ENCODE measurements around the gene HUNK.
"Not testable (repeated sequence)": the region's sequence is repeated elsewhere in the genome, so short reads cannot be mapped to it uniquely, and the experiment has no call there.

Gene HUNK

GRCh38 chr21:32001390-32001789, 128.6 kb downstream of the HUNK start:
- DNase-seq (ENCODE audit: low read depth): no peak

- DNase-seq (ENCODE audit: low read depth): no peak
These were observed 130.6 kb downstream of the HUNK start for GRCh38 chr21:32003411-32003810.

- DNase-seq (ENCODE audit: low read depth): no peak
These were observed 131.5 kb downstream of the HUNK start for GRCh38 chr21:32004291-32004690.

DNA sequence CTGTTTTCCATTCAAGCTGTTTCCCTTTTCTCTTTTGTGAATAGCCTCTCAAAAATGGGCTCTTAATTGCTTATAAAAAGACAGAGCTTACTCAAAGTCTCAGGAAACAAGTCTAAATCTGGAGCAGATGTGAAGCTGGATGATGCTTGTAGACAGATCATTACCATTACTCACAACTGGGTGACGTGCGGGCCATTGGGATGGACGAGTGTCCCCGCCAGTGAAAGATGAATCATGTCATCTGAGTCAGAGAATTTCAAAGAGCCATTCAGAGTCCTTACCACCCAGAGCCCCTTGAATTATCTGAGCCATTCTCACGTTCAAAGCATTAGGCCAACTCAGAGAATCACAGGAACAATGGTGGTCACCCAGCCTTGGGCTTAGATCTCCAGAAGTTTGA, 134.6 kb downstream of the HUNK start:
- DNase-seq (ENCODE audit: low read depth): no peak

- DNase-seq (ENCODE audit: low read depth): no peak
These were observed 135.9 kb downstream of the HUNK start for GRCh38 chr21:32008714-32009113.

DNA sequence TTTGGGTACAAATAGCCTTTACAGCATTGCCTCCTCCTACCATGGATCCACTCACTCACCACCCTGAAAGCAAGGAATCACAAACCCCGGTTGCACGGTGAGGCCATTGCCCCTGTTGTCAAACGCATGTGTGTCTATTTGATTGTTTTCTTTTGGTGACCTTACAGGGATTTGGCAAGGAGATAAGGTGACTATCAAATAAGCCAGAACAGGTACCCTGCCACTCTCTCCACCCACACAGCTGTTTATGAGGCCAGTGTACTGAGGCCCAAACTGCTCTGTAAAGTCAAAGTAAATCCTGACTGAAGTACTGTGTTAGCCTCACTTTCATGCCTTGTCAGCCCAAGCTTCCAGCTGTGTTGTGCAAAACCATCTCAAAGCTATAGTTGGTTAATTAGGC, 136.4 kb downstream of the HUNK start:
- DNase-seq (ENCODE audit: low read depth): no peak

GRCh38 chr21:32015461-32016139, 142.8 kb downstream of the HUNK start:
- DNase-seq (ENCODE audit: low read depth): no peak

DNA sequence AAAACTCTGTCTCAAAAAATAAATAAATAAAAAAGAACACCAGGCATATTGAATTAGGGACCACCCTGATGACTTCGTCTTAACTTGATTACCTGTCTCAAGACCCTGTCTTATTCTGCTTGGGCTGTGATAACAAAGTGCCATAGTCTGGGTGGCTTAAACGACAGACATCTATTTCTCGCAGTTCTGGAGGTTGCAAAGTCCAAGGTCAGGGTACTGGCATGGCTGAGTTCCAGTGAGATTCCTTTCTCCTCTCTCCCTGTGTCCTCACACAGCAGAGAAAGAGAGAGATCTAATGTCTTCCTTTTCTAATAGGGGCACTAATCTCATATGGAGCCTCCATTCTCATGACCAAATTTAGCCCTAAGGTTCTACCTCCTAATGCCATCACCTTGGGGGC, 145.6 kb downstream of the HUNK start:
- no peak for DNase-seq (ENCODE audit: low read depth)

DNA sequence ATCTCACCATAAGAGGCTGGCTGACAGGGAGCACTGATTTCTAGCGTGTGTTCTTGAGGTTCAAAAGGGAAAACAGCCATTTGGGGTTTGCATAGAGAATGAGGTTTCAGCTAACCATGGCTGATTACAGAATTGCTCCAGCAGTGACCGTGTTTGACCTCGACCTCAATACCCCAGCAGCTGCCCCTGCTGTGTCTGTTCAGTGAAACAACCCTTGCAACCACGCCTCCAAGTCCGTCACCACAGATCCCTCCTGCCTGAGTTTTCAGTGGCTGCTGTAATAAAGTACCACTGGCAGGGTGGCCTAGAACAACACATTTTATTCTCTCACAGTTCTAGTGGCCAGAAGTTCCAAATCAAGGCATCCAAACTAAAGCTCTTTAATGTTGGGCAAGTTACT, 147.7 kb downstream of the HUNK start:
- DNase-seq (ENCODE audit: low read depth): no peak

DNA sequence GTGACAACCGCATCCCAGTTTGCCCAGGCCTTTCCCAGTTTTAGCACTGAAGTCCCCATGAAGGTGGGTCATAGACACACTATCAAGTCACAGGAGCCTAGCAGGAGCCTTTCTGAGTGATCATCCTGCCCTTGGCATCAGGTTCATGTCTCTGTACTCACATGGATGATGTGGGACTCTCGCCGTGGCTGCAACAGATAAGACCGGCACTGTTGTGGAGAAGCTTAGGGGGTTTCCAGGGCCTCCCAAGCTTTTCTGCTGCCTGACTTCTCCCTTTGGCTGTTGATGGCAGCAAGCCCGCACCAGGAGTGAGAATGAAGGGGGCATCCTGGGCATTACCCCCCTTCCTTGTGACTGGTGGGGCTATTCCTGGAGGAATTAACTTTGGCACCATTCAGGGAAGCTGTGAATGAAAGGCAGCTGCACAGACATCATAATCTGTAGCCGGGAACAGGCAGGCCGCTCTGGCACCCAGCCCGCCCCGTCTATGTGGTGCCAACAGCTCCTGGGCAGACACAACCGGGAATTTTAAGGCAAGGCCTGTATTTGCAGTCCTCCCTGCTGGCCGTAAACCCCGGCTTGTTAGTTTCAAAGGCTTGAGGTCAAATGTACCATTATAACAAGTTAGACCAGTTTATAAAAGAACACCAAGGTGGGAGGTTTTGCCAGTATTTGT, 148.6 kb downstream of the HUNK start:
- no peak for DNase-seq (ENCODE audit: low read depth)

- no peak for DNase-seq (ENCODE audit: low read depth)
These were observed 149.3 kb downstream of the HUNK start for GRCh38 chr21:32022146-32022545.

GRCh38 chr21:32030146-32030652, 157.4 kb downstream of the HUNK start:
- DNase-seq (ENCODE audit: low read depth): no peak

DNA sequence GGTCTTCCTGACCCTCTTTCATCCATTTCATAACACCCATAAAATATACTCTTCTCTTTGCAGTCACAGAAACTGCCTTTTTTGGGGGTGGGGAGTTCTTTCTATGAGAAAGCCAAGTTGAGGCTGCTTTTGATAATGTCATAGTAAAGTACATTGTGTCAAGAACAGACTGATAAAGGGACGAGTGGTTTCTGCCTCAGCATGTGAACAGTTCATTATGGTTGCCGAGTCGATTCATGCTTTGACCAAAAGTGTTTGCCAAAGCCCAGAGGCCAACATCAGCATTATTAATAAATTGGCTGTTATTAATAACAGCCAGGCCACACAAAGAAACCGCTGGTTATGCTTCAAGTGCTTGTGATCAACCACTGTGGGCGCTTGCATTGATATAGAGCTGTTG, 162.0 kb downstream of the HUNK start:
- no peak for DNase-seq (ENCODE audit: low read depth)

- no peak for DNase-seq (ENCODE audit: low read depth)
These were observed 162.8 kb downstream of the HUNK start for GRCh38 chr21:32035617-32036016.

- DNase-seq (ENCODE audit: low read depth): no peak
These were observed 163.9 kb downstream of the HUNK start for GRCh38 chr21:32036756-32037155.

DNA sequence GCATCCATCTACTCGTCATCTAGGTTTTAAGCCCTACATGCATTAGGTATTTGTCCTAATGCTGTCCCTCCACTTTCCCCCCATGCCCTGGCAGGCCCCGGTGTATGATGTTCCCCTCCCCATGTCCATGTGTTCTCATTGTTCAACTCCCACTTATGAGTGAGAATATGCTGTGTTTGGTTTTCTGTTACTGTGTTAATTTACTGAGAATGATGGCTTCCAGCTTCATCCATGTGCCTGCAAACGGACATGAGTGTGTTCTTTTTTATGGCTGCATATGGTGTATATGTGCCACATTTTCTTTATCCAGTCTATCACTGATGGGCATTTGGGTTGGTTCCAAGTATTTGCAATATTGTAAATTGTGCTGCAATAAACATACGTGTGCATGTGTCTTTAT, 165.9 kb downstream of the HUNK start:
- DNase-seq (ENCODE audit: low read depth): not testable (repeated sequence)

- DNase-seq (ENCODE audit: low read depth): no peak
These were observed 170.6 kb downstream of the HUNK start for GRCh38 chr21:32043458-32043857.

DNA sequence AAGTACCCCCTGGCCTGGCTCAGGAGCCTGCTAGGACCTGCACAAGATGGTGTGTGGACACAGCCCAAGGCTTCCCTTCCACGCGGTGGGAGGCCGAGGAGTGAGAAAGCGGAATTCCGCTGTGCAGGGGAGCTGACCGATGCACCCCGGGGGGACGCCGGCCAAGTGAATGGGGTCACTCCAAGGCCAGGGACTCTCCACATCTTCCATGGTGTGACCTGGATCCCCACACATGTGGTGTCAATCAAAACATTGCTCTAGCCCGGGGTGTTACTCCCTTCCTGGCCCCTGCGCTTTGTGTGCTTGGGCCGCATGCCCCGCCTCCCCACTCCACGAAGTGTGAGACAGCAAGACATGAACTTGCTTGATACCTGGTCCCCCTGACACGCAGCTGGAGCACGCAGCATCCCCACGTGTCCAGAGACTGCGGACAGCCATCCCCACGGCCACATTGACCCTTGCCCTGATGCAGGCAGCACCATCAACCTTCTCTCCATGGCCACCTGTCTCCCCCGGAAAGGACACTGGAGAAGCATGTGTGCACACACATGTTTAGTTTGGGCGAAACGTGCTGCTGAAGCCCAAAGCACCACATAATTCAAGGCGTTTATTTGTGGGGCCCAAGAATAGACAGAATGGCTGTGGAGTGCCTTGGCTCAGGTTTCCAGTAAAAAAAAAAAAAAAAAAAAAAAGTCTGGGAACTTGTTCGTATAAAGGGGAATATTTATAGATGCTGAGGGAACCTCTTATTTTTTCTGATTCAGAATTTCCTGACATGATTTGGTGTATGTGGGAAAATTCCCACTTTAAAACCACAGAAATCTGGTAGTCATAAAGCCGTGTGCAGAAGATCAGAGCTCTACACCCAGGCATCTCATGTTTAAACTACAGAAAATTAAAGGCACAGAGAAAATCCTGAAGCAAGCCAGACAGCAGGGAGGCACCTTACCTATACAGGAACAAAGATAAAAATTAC, 171.7 kb downstream of the HUNK start:
- DNase-seq (ENCODE audit: low read depth): no peak

DNA sequence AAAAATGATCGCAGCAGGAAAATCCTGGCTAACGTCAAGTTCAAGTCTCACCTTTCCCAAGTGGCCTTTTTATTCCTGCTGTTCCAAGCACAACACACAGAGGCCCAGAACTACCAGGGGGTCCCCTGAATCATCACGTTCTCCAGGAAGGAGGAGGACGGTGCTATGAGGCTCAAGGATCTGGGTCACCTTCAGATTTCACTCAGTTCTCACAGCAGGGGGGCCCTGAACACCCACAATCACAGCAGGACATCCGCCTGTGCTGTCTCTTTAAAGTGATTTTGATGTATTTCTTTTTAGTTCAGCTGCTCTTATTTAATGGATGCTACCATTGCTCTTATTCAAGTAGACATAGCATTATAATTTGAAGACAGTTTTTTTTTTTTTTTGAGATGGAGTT, 173.4 kb downstream of the HUNK start:
- no peak for DNase-seq (ENCODE audit: low read depth)

GRCh38 chr21:32048353-32048752, 175.5 kb downstream of the HUNK start:
- DNase-seq (ENCODE audit: low read depth): no peak

Data from activated T-cell treated with anti-CD3 and anti-CD28 coated beads for 48 hours (primary cell).